SK-N-MC (cell line): ENCODE data around the gene ENKUR.

Experiments used
- EZH2 ChIP-seq: fragments of 200-600 bp; sonication (generic); IDR thresholded peaks from one replicate; pipeline ENCODE4 v1.6.1; 2017; ENCODE audit warnings: antibody characterized with exemption
- FOXP2 ChIP-seq: optimal IDR thresholded peaks from 2 replicates; pipeline ENCODE3; 2011; ENCODE audit warnings: mild to moderate bottlenecking, moderate library complexity; ENCODE audit not compliant: insufficient read depth; ENCODE audit errors: extremely low read length, control extremely low read depth
- POLR2AphosphoS5 ChIP-seq: IDR thresholded peaks from 2 replicates; pipeline ENCODE4 v1.6.1; 2012; ENCODE audit warnings: mild to moderate bottlenecking, low read depth, low read length, borderline replicate concordance

GRCh38 chr10:24974976-24975375, 41.0 kb downstream of the ENKUR start:
- no peak for TF ChIP-seq POLR2AphosphoS5
- no peak for TF ChIP-seq EZH2
- no peak for TF ChIP-seq FOXP2
